GM12878 (cell line): ENCODE results near the gene IVD.

ENCODE experiments used
- CEBPB ChIP-seq, 2 experiments: fragments of 150-350 bp in 1 of 2; IDR thresholded peaks; 2 replicates each; pipeline ENCODE4 v1.6.1; 2012 to 2014; ENCODE audit warnings: low read depth in 2 of 2, low read length in 2 of 2, borderline replicate concordance in 1 of 2, inconsistent platforms in 1 of 2
- DPF2 ChIP-seq: fragments of 450-650 bp; IDR thresholded peaks from 2 replicates; pipeline ENCODE4 v1.6.1; 2017; ENCODE audit warnings: mild to moderate bottlenecking
- ESRRA ChIP-seq: IDR thresholded peaks from 2 replicates; pipeline ENCODE4 v1.6.1; 2012; ENCODE audit warnings: mild to moderate bottlenecking, low read length, improper control_type of control experiment
- EZH2 ChIP-seq: IDR thresholded peaks from 2 replicates; pipeline ENCODE4 v1.6.1; 2012; ENCODE audit warnings: low read depth, mild to moderate bottlenecking, control low read depth, inconsistent platforms, low read length, borderline replicate concordance; ENCODE audit not compliant: control insufficient read depth
- FOS ChIP-seq: IDR thresholded peaks from 3 replicates; pipeline ENCODE4 v1.6.1; 2011; ENCODE audit warnings: borderline replicate concordance; ENCODE audit not compliant: insufficient read length; ENCODE audit errors: extremely low read depth
- HCFC1 ChIP-seq: fragments of 150-350 bp; IDR thresholded peaks from 2 replicates; pipeline ENCODE4 v1.6.1; 2014; ENCODE audit warnings: low read length
- MEF2A ChIP-seq: IDR thresholded peaks from 2 replicates; pipeline ENCODE4 v1.6.1; 2011; ENCODE audit warnings: low read depth, mild to moderate bottlenecking, low read length, moderate library complexity; ENCODE audit not compliant: insufficient read depth
- NFYA ChIP-seq: IDR thresholded peaks from 2 replicates; pipeline ENCODE4 v1.6.1; 2011; ENCODE audit warnings: low read depth, mild to moderate bottlenecking, low read length, improper control_type of control experiment, borderline replicate concordance
- POLR2A ChIP-seq: IDR thresholded peaks from 2 replicates; pipeline ENCODE4 v1.6.1; 2011; ENCODE audit warnings: low read depth, mild to moderate bottlenecking, low read length
- RAD21 ChIP-seq: IDR thresholded peaks from 2 replicates; pipeline ENCODE4 v1.6.1; 2011; ENCODE audit warnings: mild to moderate bottlenecking, low read depth, low read length, moderate library complexity; ENCODE audit not compliant: insufficient read depth
- RFX5 ChIP-seq: IDR thresholded peaks from 2 replicates; pipeline ENCODE4 v1.6.1; 2011; ENCODE audit warnings: low read depth, low read length, improper control_type of control experiment
- SMARCA5 ChIP-seq: fragments of 450-650 bp; IDR thresholded peaks from 2 replicates; pipeline ENCODE4 v1.6.1; 2017; ENCODE audit warnings: mild to moderate bottlenecking
- TF ChIP-seq, protein P1 (sequence below), 3 experiments: IDR thresholded peaks in 2 of 3; conservative IDR thresholded peaks in 1 of 3; 2 replicates each; pipeline ENCODE4 v1.5.1; 2011; ENCODE audit warnings: low read depth in 3 of 3, low read length in 3 of 3, mild to moderate bottlenecking in 3 of 3, control low read depth in 2 of 3, moderate library complexity in 2 of 3, inconsistent platforms in 1 of 3, mixed read lengths in 1 of 3; ENCODE audit not compliant: control insufficient read depth in 2 of 3, insufficient read depth in 1 of 3; ENCODE audit errors: extremely low read depth in 1 of 3

DNA sequence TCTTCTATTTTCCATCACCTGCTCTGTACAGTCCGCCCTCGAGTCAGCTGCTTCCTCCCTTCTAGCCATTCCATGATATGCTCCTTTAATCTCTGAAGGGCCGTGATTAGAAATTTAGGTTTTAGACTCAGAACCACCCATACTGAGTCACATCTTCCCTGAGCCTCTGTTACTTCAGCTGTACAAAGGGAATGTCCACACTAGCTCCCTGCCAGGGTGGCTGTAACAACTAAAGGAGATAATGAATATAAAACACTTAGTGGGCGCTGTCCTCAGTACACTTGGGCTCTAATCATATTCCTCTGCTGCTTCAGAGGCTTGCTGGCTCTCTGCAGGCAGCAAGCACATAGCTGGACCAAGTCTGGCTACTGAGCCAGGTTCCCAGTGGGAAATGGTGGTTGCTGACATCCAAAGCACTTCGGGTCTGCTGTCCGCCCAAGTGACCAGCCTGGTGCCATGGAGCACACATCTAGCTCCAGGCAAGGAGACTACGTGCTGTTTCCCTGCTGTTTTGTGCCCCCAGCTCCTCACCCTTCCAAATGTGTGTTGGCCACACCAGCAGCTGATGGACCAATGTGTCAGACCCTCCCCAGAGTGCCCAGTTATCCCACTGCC, 64.3 kb downstream of the IVD start:
- no peak for TF ChIP-seq FOS
- TF ChIP-seq MEF2A, result no peak
- TF ChIP-seq RAD21, result no peak
- TF ChIP-seq POLR2A, result no peak
- TF ChIP-seq RFX5, result no peak
- TF ChIP-seq CEBPB (IDR thresholded peaks at IDR 0.05; ENCODE audit: borderline replicate concordance in 1 of 2, low read depth in 2 of 2, low read length in 2 of 2), result no peak
- TF ChIP-seq NFYA, result no peak
- TF ChIP-seq, protein P1, sequence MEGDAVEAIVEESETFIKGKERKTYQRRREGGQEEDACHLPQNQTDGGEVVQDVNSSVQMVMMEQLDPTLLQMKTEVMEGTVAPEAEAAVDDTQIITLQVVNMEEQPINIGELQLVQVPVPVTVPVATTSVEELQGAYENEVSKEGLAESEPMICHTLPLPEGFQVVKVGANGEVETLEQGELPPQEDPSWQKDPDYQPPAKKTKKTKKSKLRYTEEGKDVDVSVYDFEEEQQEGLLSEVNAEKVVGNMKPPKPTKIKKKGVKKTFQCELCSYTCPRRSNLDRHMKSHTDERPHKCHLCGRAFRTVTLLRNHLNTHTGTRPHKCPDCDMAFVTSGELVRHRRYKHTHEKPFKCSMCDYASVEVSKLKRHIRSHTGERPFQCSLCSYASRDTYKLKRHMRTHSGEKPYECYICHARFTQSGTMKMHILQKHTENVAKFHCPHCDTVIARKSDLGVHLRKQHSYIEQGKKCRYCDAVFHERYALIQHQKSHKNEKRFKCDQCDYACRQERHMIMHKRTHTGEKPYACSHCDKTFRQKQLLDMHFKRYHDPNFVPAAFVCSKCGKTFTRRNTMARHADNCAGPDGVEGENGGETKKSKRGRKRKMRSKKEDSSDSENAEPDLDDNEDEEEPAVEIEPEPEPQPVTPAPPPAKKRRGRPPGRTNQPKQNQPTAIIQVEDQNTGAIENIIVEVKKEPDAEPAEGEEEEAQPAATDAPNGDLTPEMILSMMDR (IDR thresholded peaks at IDR 0.05 in 2 of 3, conservative IDR thresholded peaks at IDR 0.05 in 1 of 3; ENCODE audit: control insufficient read depth in 2 of 3, extremely low read depth in 1 of 3, insufficient read depth in 1 of 3, low read depth in 3 of 3, low read length in 3 of 3), result no peak
- TF ChIP-seq EZH2, result no peak
- TF ChIP-seq HCFC1, result no peak
- TF ChIP-seq DPF2, result no peak
- TF ChIP-seq ESRRA, result no peak
- TF ChIP-seq SMARCA5, result no peak
